ENCODE results near the gene BMPR1B. TPM values are rescaled to one million over a fixed set of nuclear protein-coding genes. Genes with fewer than 3 reads are reported as not detected.

Gene BMPR1B
- total RNA-seq, 1 experiment from 2014 or later: 0.03 TPM

DNA sequence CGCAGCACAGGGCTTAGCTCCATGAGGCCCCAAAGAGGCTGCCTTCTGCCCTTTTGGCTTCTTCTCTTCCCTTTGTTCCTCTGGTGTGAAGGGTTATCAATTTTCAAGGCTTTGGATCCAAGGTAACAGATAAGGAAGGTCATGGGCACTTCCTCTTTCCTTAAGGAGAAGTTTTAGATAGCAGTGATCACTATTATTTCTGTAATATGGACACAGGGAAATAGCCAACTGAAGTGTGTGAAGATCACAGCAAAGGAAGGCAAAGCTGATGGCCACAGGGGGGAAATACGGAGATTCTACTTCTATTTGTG, 424.2 kb downstream of the BMPR1B start:
- DNase-seq (ENCODE audit: low spot score): no peak

DNA sequence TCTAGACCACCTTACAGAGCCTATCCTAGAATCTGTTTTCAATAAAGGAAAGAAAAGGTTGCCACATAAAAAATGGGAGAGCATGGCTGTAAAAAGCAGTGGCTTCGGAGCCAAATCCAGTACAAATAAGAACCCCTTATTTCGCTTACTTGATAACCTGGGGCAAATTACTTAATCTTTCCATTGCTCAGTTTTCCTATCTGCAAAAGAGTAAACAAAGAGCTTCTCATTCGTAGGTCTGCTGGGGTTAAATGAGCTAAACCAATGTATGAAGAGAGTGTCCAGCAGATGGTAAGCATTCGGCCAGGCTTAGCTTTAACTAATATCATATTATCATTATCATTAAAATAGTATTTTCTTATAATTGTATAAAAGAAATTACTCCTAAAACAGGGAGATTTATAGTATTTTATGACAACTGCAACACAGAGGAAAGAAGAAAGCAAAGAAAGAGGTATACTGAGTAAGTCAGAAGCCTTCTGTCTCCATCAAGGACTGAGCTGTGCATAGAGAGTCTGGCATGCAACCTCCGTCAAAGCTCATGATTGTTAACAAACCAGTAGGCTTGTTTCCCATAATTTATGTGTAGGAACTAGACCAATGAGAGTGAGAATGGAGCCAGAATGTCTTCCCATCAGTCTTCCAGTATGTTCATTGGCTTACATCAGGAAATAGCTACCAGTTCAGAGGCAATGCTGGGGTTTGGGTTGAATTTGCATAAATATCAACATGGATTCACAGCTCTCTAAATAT, 426.1 kb downstream of the BMPR1B start:
- no peak for DNase-seq (ENCODE audit: low spot score)

DNA sequence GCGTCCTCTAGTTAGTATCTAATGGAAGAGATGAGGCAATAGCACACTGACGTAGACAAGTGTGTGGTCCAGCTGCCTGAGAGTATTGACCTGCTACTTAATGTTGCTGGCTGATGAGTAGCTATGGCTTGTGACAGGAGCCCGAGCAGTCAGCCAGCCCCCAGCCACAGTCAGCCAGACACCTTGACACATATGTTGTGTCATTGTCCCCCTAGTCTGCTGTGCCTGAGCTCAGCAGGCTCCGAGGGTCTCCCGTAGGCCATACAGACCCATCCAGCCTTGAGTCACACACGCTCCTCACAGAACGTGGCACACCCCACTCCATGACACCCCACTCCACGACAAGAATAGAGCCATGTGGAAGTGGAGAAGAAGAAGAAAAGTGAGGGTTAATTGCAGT, 428.9 kb downstream of the BMPR1B start:
- no peak for DNase-seq (ENCODE audit: low spot score)

DNA sequence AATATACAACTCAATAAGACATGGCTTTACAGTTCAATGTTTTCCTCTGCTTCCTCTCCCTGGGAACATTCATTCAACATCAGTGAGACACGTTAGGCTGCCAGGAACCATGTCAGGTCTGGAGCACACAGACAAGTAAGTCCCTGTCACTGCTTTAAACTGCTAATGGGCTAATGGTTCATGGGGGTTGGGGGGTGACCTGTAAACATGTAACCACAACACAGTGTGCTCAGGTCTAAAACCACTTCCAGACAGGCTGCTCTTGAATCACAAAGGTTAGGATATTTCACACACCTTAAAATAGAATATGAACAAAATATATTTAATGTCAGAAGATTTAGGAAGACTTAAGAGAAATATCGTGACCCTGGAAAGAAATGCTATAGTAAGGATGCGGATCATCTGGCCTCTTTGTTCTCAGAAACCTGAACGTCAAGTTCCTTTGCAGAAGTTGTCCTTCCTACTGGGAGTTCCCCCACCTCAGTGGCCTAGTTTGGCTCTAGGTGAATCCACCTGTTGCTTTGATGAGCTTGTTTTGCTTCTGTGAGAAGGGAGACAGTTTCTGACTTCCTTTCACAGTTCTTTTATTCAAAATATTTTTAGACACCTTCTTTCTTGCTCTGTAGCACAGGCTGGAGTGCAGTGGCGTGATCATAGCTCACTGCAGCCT, 431.1 kb downstream of the BMPR1B start:
- no peak for DNase-seq (ENCODE audit: low spot score)

DNA sequence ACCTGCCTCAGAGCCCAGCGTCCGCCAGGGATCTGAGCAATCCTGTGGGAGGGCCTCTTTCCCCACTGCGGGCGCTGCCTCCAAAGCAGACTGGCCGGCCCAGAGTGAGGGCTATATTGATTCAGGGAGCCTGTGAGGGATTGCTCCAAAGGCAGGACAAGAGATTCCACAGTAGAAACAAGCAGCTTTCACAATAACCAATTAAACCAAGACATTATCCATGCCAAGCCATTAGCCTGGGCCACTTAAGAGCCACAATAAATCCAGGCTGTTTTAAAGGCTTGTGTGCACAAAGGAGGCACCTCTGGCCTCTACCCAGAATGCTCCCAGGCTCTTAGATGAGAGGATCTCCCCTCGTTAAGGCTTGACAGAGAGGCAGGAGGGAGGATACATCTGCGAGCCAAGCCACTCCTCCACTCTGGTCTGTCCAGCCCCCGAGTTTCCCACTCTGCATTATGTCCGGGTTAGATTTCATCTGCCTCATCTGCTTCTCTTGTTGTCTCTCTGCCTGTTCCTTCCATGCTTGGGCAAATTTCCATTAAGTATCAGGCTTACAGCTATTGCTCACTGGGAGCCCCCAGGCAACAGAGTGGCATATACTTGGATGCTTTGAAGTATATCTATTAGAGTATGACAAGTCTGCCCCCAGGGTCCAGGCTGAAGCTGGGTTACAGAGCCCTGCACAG, 433.1 kb downstream of the BMPR1B start:
- DNase-seq (ENCODE audit: low spot score): no peak

DNA sequence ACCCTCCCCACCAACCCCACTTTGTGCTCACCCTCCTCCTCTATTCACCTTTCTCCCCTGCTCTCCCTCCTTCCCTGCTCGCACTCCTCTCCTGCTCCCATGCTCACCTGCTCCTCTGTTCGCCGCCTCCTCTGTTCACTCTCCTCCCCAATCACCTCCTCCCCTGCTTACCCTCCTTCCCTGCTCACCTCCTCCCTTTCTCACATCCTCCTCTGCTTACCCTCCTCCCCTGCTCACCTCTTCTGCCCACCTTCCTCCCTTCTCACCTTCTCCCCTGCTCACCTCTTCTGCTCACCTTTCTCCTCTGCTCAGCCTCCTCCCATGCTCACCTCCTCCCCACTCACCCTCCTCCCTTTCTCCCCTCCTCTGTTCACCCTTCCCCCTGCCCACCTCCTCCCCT, 433.8 kb downstream of the BMPR1B start:
- DNase-seq (ENCODE audit: low spot score): no peak

DNA sequence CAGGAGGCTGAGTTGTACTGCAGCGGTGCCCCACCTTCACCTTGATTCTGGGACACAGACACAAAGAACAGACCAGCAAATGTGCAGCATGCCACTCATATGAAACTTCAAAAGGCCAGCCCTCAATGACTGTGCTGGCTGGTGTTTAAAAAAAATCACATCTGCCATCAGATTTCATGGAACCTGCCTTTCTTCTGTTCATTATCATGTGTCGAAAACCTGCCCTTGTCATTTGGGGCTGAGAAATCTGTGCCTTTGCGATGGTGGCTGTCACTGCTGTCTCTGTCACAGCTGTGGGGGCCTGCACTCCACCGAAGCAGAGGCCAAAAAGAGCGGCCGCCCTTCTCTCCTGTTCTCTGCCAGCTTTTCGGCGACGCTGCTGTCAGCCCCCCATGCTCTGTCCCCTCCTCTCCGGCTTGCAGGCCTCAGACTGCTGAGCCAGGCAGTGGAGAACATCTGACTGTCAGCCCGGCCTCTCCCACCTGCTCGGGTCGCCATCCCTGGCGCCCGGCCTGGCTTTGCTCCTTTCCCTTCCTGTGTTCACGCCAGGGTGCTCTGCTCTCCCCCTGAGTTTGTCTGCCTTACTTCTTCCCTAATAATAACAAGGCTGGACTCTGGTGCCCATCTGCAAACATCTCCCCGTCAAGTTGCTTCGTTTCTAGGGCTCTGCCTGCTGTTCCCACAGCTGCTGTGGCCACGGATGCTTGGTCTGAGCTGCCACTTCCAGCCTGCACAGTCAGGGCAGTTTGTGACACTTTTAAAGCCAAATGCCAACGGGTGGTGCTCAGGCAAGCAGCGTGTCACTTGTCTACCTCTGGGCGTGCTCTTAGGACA, 435.9 kb downstream of the BMPR1B start:
- DNase-seq (ENCODE audit: low spot score): no peak

DNA sequence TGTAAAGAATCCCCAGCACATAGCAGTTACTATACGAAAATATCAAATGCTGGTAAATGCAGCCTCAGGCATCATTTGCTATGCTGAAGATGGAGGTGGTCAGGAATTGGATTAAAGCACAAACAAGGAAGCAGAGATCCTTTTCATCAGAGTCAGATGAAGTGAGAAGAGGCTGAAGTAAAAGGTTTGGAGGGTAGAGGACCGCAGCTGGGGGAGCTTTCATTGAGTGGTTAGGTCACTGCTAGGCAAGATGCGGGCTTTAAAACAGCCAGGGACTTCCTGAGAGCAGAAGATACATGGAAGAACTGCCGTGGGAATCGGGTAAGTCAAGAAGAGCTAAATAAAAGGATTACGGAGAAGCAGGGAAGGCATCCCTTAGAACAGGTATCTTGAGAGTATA, 439.6 kb downstream of the BMPR1B start:
- no peak for DNase-seq (ENCODE audit: low spot score)

DNA sequence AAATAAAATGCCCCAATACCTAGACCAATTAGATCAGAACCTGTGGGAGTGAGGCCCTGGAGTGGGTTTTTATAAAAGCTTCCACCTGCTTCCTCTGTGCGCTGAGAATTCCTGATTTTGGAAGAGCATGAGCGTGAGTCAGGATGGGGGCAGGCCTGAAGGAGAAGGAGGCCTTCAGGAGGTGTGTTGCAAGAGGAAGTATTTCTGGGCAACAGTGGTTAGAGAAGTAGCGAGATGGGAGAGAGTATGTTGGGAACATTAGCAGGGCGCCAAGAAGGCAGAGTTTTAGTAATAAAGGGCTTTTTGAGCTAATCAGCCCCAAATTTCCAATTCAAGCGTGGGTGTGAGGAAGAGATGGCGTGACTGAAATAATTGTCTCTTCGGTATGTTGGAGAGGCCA, 441.2 kb downstream of the BMPR1B start:
- no peak for DNase-seq (ENCODE audit: low spot score)

DNA sequence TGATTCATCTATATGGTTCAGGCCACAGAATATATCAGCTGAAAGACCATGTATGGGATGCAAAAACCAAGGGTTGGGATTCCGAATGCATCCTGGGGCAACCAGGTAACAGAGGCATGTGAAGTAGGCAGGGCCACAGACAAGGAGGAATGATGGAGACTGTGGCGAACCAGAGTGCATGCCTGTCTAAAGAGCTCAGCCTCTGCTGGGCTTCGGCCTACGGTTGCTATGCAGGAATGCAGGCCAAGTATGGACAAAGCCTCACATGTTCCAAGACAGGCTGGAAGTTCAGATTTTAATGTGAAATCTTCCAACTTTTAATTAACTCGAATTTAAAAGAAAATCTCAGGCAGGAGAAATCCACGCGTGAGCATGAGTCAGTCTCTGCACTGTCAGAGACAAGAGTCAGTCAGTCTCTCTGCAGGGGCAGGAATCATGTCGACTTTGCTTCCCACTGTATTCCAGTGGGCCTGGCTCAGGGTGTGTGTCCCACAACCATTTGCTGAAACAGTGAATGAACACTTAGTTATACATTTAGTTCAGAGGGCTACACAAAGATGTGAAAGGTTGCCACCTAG, 446.6 kb downstream of the BMPR1B start:
- no peak for DNase-seq (ENCODE audit: low spot score)

DNA sequence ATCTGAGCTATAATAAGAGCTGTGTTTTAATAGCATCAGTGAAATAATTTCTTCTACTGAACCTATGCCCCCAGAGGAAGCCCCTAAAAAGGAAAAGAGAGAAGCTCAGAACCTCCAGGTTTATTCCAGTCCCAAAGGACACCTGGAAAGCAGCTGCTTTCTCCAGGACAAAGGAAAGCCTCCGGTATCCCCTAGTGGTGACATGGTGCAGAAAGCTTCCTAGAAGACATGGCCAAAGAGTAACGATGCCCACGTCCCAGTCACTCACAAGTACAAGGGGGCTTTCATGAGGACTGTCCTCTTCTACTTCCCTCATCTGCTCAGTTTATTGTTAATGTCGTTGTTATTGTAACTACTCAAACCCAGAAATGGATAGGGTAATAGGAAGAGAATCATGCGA, 447.1 kb downstream of the BMPR1B start:
- peak; percentile 65 for DNase-seq (ENCODE audit: low spot score)
